NCI-H1436 (cell line): Measurements from ENCODE around the gene UCP3.

Experiments
- DNase-seq: peaks from one replicate; lab custom pipeline; 2025; lab: John Stamatoyannopoulos, UW

UCP3 gene

GRCh38 chr11:74008373-74009229, at the start of gene UCP3:
TSS of gene UCP3 (minus strand) at chr11:74009085. CDS start at chr11:74007042, 2,043 bp downstream.
- no peak for DNase-seq

GRCh38 chr11:74057249-74058151, 48.6 kb upstream of the UCP3 start:
- no peak for DNase-seq

GRCh38 chr11:74055938-74056337, 47.1 kb upstream of the UCP3 start:
- no peak for DNase-seq

- DNase-seq, result no peak
These were observed 41.6 kb upstream of the UCP3 start for GRCh38 chr11:74050465-74050864.

GRCh38 chr11:74048993-74049392, 40.1 kb upstream of the UCP3 start:
- no peak for DNase-seq

- no peak for DNase-seq
These were observed 35.7 kb upstream of the UCP3 start for GRCh38 chr11:74044538-74044937.

GRCh38 chr11:74043450-74043849, 34.6 kb upstream of the UCP3 start:
- no peak for DNase-seq

GRCh38 chr11:74037309-74037708, 28.4 kb upstream of the UCP3 start:
- no peak for DNase-seq

GRCh38 chr11:74035264-74035663, 26.4 kb upstream of the UCP3 start:
- DNase-seq, result no peak

GRCh38 chr11:74033046-74033445, 24.2 kb upstream of the UCP3 start:
- DNase-seq, result no peak

GRCh38 chr11:74030723-74031676, 22.1 kb upstream of the UCP3 start:
- DNase-seq, result no peak

- no peak for DNase-seq
These were observed 16.7 kb upstream of the UCP3 start for GRCh38 chr11:74025467-74026166.

GRCh38 chr11:74024261-74025029, 15.6 kb upstream of the UCP3 start:
- DNase-seq, result no peak

- DNase-seq, result no peak
These were observed 14.4 kb upstream of the UCP3 start for GRCh38 chr11:74023276-74023675.

- no peak for DNase-seq
These were observed 13.7 kb upstream of the UCP3 start for GRCh38 chr11:74022546-74022945.

GRCh38 chr11:74021998-74022397, 13.1 kb upstream of the UCP3 start:
- no peak for DNase-seq

- no peak for DNase-seq
These were observed 11.7 kb upstream of the UCP3 start for GRCh38 chr11:74020539-74020938.

- DNase-seq, result no peak
These were observed 11.0 kb upstream of the UCP3 start for GRCh38 chr11:74019860-74020259.

- no peak for DNase-seq
These were observed 10.3 kb upstream of the UCP3 start for GRCh38 chr11:74019104-74019738.
